Endodermal cell (in vitro differentiated cells): ENCODE data around the gene SLC29A2. TPM values are rescaled to one million over a fixed set of nuclear protein-coding genes. Genes with fewer than 3 reads are reported as not detected.
A peak's percentile ranks its signal among the peaks of the same experiment; 100 is the strongest.

Experiments used
- DNase-seq: peaks from one replicate; pipeline ENCODE4 v3.0.0-alpha.2; 2017
- H3K27ac ChIP-seq: 2 replicates; pipeline ENCODE4 v1.5.1; 2013; ENCODE audit warnings: mild to moderate bottlenecking, low read depth, low read length, moderate library complexity
- H3K27me3 ChIP-seq: 2 replicates; pipeline ENCODE4 v1.6.1; 2013; ENCODE audit warnings: mild to moderate bottlenecking, low read length, moderate library complexity; ENCODE audit not compliant: insufficient read depth, control insufficient read depth, poor library complexity, severe bottlenecking
- H3K36me3 ChIP-seq: 2 replicates; pipeline ENCODE4 v1.7.0; 2013; ENCODE audit warnings: mild to moderate bottlenecking, low read length, moderate library complexity; ENCODE audit not compliant: control insufficient read depth, insufficient read depth
- H3K4me1 ChIP-seq: one replicate; pipeline ENCODE4 v1.7.0; 2013; ENCODE audit warnings: low read length; ENCODE audit not compliant: control insufficient read depth, insufficient read depth
- H3K4me3 ChIP-seq: 2 replicates; pipeline ENCODE4 v1.5.1; 2013; ENCODE audit warnings: mild to moderate bottlenecking, low read length, moderate library complexity
- H3K9ac ChIP-seq: 2 replicates; pipeline ENCODE4 v1.6.1; 2013; ENCODE audit warnings: mild to moderate bottlenecking, low read length, moderate library complexity; ENCODE audit not compliant: poor library complexity, severe bottlenecking; ENCODE audit errors: extremely low read depth
- H3K9me3 ChIP-seq: 2 replicates; pipeline ENCODE4 v1.6.1; 2013; ENCODE audit warnings: mild to moderate bottlenecking, low read length, moderate library complexity; ENCODE audit not compliant: control insufficient read depth
- H3K27ac Mint-ChIP-seq: 2 replicates; pipeline ENCODE4 v1.8.0; 2020; ENCODE audit warnings: mixed read lengths
- H3K27me3 Mint-ChIP-seq: 2 replicates; pipeline ENCODE4 v1.8.0; 2021; ENCODE audit warnings: mild to moderate bottlenecking, mixed read lengths; ENCODE audit not compliant: insufficient read depth
- H3K36me3 Mint-ChIP-seq: 2 replicates; pipeline ENCODE4 v1.8.0; 2020; ENCODE audit warnings: low read depth, mixed read lengths
- H3K4me1 Mint-ChIP-seq: 2 replicates; pipeline ENCODE4 v1.8.0; 2020; ENCODE audit warnings: mixed read lengths
- H3K4me3 Mint-ChIP-seq: 2 replicates; pipeline ENCODE4 v1.8.0; 2020; ENCODE audit warnings: mild to moderate bottlenecking, moderate library complexity, mixed read lengths
- H3K9me3 Mint-ChIP-seq: 2 replicates; pipeline ENCODE4 v1.8.0; 2020; ENCODE audit warnings: mild to moderate bottlenecking, mixed read lengths
- WGBS, 2 experiments: methylation state at CpG; one replicate each; pipeline versions ENCODE4 v1.1.5 to v1.1.7; 2013; ENCODE audit warnings: missing lambda C conversion rate in 2 of 2, mixed read lengths in 1 of 2; ENCODE audit not compliant: insufficient coverage in 1 of 2, insufficient read length in 1 of 2; 5-methylcytosine and 5-hydroxymethylcytosine counted together
- total RNA-seq, 2 donors: library from RNA; stranded (reverse); fragmentation: NEBNext Ultra II Directional in 1 of 2; extraction: Animal tissue kit (Norgen Biotek cat#: 25700) in 1 of 2; gene quantifications; 2 replicates in 1 of 2; 3 replicates in 1 of 2; pipeline ENCODE4 v1.2.1, GENCODE V29; 2021
- TF ChIP-seq, protein P1 (sequence below): fragments of 200-600 bp; sonication (generic); conservative IDR thresholded peaks from 2 replicates; pipeline ENCODE4 v1.5.0; 2021; ENCODE audit warnings: antibody characterized with exemption, mild to moderate bottlenecking

The SLC29A2 gene
- total RNA-seq, 2 donors from 2014 or later, result 30.8 to 32.4 TPM

GRCh38 chr11:66409226-66409625 is 37.7 kb upstream of the SLC29A2 start:
- Mint-ChIP-seq H3K4me3 (peak overlapping the region; percentile 52), H3K27me3 (peaks cover 57% of the 10 kb centered on the region), H3K27ac (no peak overlapping the region), H3K9me3 (no peaks in the 10 kb centered on the region), H3K4me1 (no peaks in the 10 kb centered on the region), H3K36me3 (no peaks in the 10 kb centered on the region)
- no peaks in the 10 kb centered on the region for H3K4me1 ChIP-seq
- TF ChIP-seq, protein P1, sequence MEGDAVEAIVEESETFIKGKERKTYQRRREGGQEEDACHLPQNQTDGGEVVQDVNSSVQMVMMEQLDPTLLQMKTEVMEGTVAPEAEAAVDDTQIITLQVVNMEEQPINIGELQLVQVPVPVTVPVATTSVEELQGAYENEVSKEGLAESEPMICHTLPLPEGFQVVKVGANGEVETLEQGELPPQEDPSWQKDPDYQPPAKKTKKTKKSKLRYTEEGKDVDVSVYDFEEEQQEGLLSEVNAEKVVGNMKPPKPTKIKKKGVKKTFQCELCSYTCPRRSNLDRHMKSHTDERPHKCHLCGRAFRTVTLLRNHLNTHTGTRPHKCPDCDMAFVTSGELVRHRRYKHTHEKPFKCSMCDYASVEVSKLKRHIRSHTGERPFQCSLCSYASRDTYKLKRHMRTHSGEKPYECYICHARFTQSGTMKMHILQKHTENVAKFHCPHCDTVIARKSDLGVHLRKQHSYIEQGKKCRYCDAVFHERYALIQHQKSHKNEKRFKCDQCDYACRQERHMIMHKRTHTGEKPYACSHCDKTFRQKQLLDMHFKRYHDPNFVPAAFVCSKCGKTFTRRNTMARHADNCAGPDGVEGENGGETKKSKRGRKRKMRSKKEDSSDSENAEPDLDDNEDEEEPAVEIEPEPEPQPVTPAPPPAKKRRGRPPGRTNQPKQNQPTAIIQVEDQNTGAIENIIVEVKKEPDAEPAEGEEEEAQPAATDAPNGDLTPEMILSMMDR, result no peak
- H3K27me3 ChIP-seq, result peaks cover 28% of the 10 kb centered on the region
- 46 to 70% methylated on average over 5 to 10 of the region's 15 CpGs for WGBS, 2 experiments
- no peak overlapping the region for H3K4me3 ChIP-seq
- H3K9me3 ChIP-seq, result no peaks in the 10 kb centered on the region
- no peak overlapping the region for H3K9ac ChIP-seq
- DNase-seq, result no peak
- no peaks in the 10 kb centered on the region for H3K36me3 ChIP-seq
- no peak overlapping the region for H3K27ac ChIP-seq

DNA sequence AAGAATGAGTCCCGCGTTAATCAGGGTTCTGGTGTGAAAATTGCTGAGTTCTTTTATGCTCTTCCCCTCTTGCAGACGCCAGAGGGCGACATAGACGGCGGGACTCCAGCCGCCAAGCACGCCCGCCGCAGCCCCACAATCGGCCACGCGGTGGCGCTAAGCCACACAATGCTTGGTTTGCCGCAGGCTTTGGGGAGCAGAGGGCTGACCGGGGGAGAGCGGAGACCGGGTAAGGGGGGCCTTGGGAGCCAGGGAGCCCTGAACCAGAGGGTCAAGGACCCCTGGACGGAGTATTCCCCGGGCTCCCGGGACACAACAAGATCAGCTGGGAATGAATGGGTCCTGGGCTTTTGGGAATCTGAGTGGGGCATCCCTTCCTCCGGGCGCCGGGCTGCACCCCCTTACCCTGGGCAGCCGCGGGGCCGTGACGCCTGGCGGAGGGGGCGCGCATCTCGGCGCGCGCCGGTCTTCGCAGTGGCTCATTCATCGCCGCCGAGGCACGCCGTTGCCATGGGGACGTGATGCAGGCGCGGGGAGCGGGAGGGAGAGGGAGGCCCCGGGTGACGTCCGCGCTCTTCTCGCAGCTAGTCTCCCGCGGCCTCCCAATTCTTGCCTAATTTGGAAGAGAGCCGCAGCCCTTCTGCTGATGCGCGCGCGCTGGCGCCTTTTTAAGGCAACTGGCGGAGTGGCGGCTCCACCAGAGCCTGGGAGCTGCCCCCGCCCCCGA is 37.1 kb upstream of the SLC29A2 start:
- Mint-ChIP-seq H3K27ac (no peak overlapping the region), H3K4me3 (peak overlapping the region; percentile 52), H3K36me3 (no peaks in the 10 kb centered on the region), H3K4me1 (no peaks in the 10 kb centered on the region), H3K9me3 (no peaks in the 10 kb centered on the region), H3K27me3 (peaks cover 57% of the 10 kb centered on the region)
- TF ChIP-seq, protein P1, result peak; percentile 100
- peaks cover 34% of the 10 kb centered on the region for H3K27me3 ChIP-seq
- peak overlapping the region; percentile 62 for H3K9ac ChIP-seq
- H3K36me3 ChIP-seq, result no peaks in the 10 kb centered on the region
- 2 to 3% methylated on average over 6 to 61 of the region's 63 CpGs for WGBS, 2 experiments
- peak overlapping the region; percentile 76 for H3K27ac ChIP-seq
- no peaks in the 10 kb centered on the region for H3K4me1 ChIP-seq
- peak overlapping the region; percentile 77 for H3K4me3 ChIP-seq
- DNase-seq, result peak; percentile 99
- no peaks in the 10 kb centered on the region for H3K9me3 ChIP-seq

DNA sequence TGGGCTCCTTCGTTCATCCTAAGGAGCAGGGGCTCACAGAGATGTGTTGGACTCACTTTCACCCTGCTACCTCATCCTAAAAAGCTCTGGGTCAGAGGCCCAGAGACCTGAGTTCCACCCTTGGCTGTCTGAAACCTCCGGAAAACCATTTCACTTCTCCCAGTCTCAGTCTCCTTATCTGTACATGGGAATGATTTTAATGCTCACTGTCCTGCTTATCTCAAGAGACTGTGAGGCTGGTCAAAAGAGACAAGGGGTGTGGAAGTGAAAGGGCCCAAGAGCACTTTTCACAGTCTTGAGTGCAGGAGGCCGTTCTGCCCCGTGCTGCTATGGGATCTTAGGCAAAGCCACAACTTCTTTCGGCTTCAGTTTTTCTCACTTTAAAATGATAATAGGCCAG is 36.1 kb upstream of the SLC29A2 start:
- Histone ChIP-seq H3K27me3 (peaks cover 37% of the 10 kb centered on the region), H3K4me1 (no peaks in the 10 kb centered on the region), H3K9ac (no peak overlapping the region), H3K36me3 (no peaks in the 10 kb centered on the region), H3K4me3 (no peak overlapping the region), H3K27ac (no peak overlapping the region), H3K9me3 (no peaks in the 10 kb centered on the region)
- H3K36me3 Mint-ChIP-seq, result no peaks in the 10 kb centered on the region
- TF ChIP-seq, protein P1, result no peak
- no peak overlapping the region for H3K27ac Mint-ChIP-seq
- no peak for DNase-seq
- H3K27me3 Mint-ChIP-seq, result peaks cover 64% of the 10 kb centered on the region
- H3K4me1 Mint-ChIP-seq, result no peaks in the 10 kb centered on the region
- no peaks in the 10 kb centered on the region for H3K9me3 Mint-ChIP-seq
- 78 to 90% methylated on average over 4 of the region's 5 CpGs for WGBS, 2 experiments
- no peak overlapping the region for H3K4me3 Mint-ChIP-seq
